ENCODE results near the gene XYLT1.

XYLT1 gene

GRCh38 chr16:17138801-17139200 lies 332.0 kb downstream of the XYLT1 start:
- Histone ChIP-seq H3K36me3 (ENCODE audit: control insufficient read depth in 2 of 2, insufficient read depth in 1 of 2, low read length in 2 of 2) (no peaks in the 10 kb centered on the region), H3K4me3 (ENCODE audit: low read depth, low read length) (no peak overlapping the region), H3K9me3 (ENCODE audit: control insufficient read depth, insufficient read depth, low read depth, low read length) (no peaks in the 10 kb centered on the region), H3K4me1 (ENCODE audit: control insufficient read depth, insufficient read depth, low read length) (no peaks in the 10 kb centered on the region), H3K27ac (ENCODE audit: extremely low read depth, low read depth, low read length) (no peak overlapping the region)
- ChIA-PET CTCF (no interaction called here), POLR2A (no interaction called here)
- TF ChIP-seq, protein P1, sequence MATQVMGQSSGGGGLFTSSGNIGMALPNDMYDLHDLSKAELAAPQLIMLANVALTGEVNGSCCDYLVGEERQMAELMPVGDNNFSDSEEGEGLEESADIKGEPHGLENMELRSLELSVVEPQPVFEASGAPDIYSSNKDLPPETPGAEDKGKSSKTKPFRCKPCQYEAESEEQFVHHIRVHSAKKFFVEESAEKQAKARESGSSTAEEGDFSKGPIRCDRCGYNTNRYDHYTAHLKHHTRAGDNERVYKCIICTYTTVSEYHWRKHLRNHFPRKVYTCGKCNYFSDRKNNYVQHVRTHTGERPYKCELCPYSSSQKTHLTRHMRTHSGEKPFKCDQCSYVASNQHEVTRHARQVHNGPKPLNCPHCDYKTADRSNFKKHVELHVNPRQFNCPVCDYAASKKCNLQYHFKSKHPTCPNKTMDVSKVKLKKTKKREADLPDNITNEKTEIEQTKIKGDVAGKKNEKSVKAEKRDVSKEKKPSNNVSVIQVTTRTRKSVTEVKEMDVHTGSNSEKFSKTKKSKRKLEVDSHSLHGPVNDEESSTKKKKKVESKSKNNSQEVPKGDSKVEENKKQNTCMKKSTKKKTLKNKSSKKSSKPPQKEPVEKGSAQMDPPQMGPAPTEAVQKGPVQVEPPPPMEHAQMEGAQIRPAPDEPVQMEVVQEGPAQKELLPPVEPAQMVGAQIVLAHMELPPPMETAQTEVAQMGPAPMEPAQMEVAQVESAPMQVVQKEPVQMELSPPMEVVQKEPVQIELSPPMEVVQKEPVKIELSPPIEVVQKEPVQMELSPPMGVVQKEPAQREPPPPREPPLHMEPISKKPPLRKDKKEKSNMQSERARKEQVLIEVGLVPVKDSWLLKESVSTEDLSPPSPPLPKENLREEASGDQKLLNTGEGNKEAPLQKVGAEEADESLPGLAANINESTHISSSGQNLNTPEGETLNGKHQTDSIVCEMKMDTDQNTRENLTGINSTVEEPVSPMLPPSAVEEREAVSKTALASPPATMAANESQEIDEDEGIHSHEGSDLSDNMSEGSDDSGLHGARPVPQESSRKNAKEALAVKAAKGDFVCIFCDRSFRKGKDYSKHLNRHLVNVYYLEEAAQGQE (tag by site-specific recombination; IDR thresholded peaks at IDR 0.05), result peak; percentile 92
- no peak for TF ChIP-seq ZNF600 (tag by site-specific recombination; IDR thresholded peaks at IDR 0.05)

DNA sequence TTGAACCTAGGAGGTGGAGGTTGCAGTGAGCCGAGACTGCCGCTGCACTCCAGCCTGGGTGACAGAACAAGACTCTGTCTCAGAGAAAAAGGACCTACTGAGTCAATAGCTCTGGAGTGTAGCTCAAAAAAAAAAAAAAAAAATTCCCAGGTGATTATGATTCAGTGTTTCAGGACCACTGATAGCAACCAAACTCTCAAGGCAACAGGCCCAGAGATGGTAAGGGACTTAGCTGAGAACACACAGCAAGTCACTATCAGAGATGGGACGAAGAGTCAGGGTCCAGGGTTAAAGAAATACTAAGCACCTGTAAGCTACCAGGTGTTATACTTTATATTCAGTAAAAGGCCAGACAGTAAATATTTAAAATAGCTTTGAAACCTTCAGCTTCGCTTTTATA lies 335.3 kb downstream of the XYLT1 start:
- ChIA-PET POLR2A (no interaction called here), CTCF (interaction anchor here (0.6 to 0.7 kb wide), 2 partner anchors 43 to 124 kb away, joined by 4 to 5 read pairs; no protein-coding TSS in a partner anchor)
- Histone ChIP-seq H3K27ac (ENCODE audit: extremely low read depth, low read depth, low read length) (no peak overlapping the region), H3K36me3 (ENCODE audit: control insufficient read depth in 2 of 2, insufficient read depth in 1 of 2, low read length in 2 of 2) (no peaks in the 10 kb centered on the region), H3K4me1 (ENCODE audit: control insufficient read depth, insufficient read depth, low read length) (no peaks in the 10 kb centered on the region), H3K4me3 (ENCODE audit: low read depth, low read length) (no peak overlapping the region), H3K9me3 (ENCODE audit: control insufficient read depth, insufficient read depth, low read depth, low read length) (no peaks in the 10 kb centered on the region)
- TF ChIP-seq TCF7L2 (IDR thresholded peaks at IDR 0.05; ENCODE audit: borderline replicate concordance, low read depth, low read length), result no peak
- TF ChIP-seq ZNF560 (tag by site-specific recombination; IDR thresholded peaks at IDR 0.05; ENCODE audit: borderline replicate concordance), result no peak
- TF ChIP-seq ZNF670 (tag by site-specific recombination; IDR thresholded peaks at IDR 0.05; ENCODE audit: low read depth), result no peak
- TF ChIP-seq KLF7 (tag by site-specific recombination; IDR thresholded peaks at IDR 0.05; ENCODE audit: borderline replicate concordance), result no peak
- TF ChIP-seq, protein P2, sequence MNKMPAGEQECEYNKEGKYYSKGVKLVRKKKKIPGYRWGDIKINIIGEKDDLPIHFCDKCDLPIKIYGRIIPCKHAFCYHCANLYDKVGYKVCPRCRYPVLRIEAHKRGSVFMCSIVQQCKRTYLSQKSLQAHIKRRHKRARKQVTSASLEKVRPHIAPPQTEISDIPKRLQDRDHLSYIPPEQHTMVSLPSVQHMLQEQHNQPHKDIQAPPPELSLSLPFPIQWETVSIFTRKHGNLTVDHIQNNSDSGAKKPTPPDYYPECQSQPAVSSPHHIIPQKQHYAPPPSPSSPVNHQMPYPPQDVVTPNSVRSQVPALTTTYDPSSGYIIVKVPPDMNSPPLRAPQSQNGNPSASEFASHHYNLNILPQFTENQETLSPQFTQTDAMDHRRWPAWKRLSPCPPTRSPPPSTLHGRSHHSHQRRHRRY (tag by site-specific recombination; IDR thresholded peaks at IDR 0.05), result no peak
- TF ChIP-seq ZNF621 (tag by site-specific recombination; IDR thresholded peaks at IDR 0.05), result no peak
- TF ChIP-seq SP7 (tag by site-specific recombination; IDR thresholded peaks at IDR 0.05), result no peak
- TF ChIP-seq ZNF19 (tag by site-specific recombination; IDR thresholded peaks at IDR 0.05; ENCODE audit: low read depth), result no peak
- TF ChIP-seq ZNF658 (tag by site-specific recombination; IDR thresholded peaks at IDR 0.05), result no peak
- no peak for TF ChIP-seq MZF1 (tag by site-specific recombination; IDR thresholded peaks at IDR 0.05; ENCODE audit: borderline replicate concordance)
- no peak for TF ChIP-seq ZNF664 (tag by site-specific recombination; IDR thresholded peaks at IDR 0.05)
- no peak for TF ChIP-seq ZNF549 (tag by site-specific recombination; IDR thresholded peaks at IDR 0.05)
- TF ChIP-seq ZNF10 (tag by site-specific recombination; IDR thresholded peaks at IDR 0.05), result no peak
- TF ChIP-seq INSM2 (tag by site-specific recombination; IDR thresholded peaks at IDR 0.05), result no peak
- TF ChIP-seq ZSCAN16 (tag by site-specific recombination; IDR thresholded peaks at IDR 0.05), result no peak
- TF ChIP-seq ZNF704 (tag by site-specific recombination; IDR thresholded peaks at IDR 0.05), result no peak
- no peak for TF ChIP-seq BCL11B (tag by site-specific recombination; IDR thresholded peaks at IDR 0.05; ENCODE audit: low read depth)

Measured in HEK293 (cell line).